Caco-2 (cell line): ENCODE measurements around the gene FMR1. TPM values are rescaled to one million over a fixed set of nuclear protein-coding genes. Genes with fewer than 3 reads are reported as not detected.

Experiments used
- BruUV-seq: library from RNA; stranded (reverse); fragments of 400-500 nt; replicated peaks from 2 replicates; lab custom pipeline; 2021; lab: Mats Ljungman, UMichigan
- CTCF ChIA-PET: fragments of 300-600 bp; sonication (Branson Sonifier 250); formaldehyde crosslinking; loops from one replicate; lab custom pipeline; 2022; ENCODE audit warnings: antibody characterized with exemption; lab: Charles Lee
- POLR2A ChIA-PET: fragments of 300-600 bp; sonication (Branson Sonifier 250); formaldehyde crosslinking; loops from one replicate; lab custom pipeline; 2022; ENCODE audit warnings: antibody characterized with exemption; lab: Charles Lee
- DNase-seq, 2 experiments: peaks; one replicate each; pipeline versions ENCODE4 v3.0.0 to v3.0.0-alpha.2; 2020 to 2022
- H3K27me3 ChIP-seq: replicated peaks from 2 replicates; pipeline ENCODE4 v1.6.0; 2011; ENCODE audit warnings: low read length; ENCODE audit not compliant: control insufficient read depth, insufficient read depth
- H3K36me3 ChIP-seq: 2 replicates; pipeline ENCODE4 v1.5.1; 2011; ENCODE audit warnings: low read length; ENCODE audit not compliant: control insufficient read depth, insufficient read depth
- H3K4me1 ChIP-seq: fragments of 250-450 bp; sonication (Bioruptor Pico); 2 replicates; pipeline ENCODE4 v1.5.1; 2020; ENCODE audit warnings: mild to moderate bottlenecking
- H3K4me3 ChIP-seq: 2 replicates; pipeline ENCODE4 v1.5.1; 2011; ENCODE audit warnings: low read depth, mild to moderate bottlenecking, control low read depth, low read length
- H3K9me3 ChIP-seq: fragments of 250-450 bp; sonication (Bioruptor Pico); 2 replicates; pipeline ENCODE4 v1.5.1; 2020; ENCODE audit warnings: mild to moderate bottlenecking, moderate library complexity
- H3K27ac Mint-ChIP-seq: one replicate; pipeline ENCODE4 v1.8.0; 2022; ENCODE audit warnings: mixed read lengths; ENCODE audit not compliant: unreplicated experiment
- H3K27me3 Mint-ChIP-seq: one replicate; pipeline ENCODE4 v1.8.0; 2022; ENCODE audit warnings: mixed read lengths; ENCODE audit not compliant: insufficient read depth, unreplicated experiment
- H3K36me3 Mint-ChIP-seq: one replicate; pipeline ENCODE4 v1.8.0; 2022; ENCODE audit warnings: mild to moderate bottlenecking, mixed read lengths; ENCODE audit not compliant: insufficient read depth, unreplicated experiment
- H3K4me1 Mint-ChIP-seq: one replicate; pipeline ENCODE4 v1.8.0; 2022; ENCODE audit warnings: low read depth, mixed read lengths; ENCODE audit not compliant: unreplicated experiment
- H3K4me3 Mint-ChIP-seq: one replicate; pipeline ENCODE4 v1.8.0; 2022; ENCODE audit warnings: mild to moderate bottlenecking, moderate library complexity, mixed read lengths; ENCODE audit not compliant: unreplicated experiment
- H3K9me3 Mint-ChIP-seq: one replicate; pipeline ENCODE4 v1.8.0; 2022; ENCODE audit warnings: mixed read lengths; ENCODE audit not compliant: unreplicated experiment
- intact Hi-C: fragments of 100-400 bp; cut with micrococcal nuclease; formaldehyde crosslinking; loops from one replicate; pipeline ENCODE4 v1.10.0; 2022; ENCODE audit not compliant: unreplicated experiment
- total RNA-seq: library from RNA; stranded (reverse); gene quantifications from 2 replicates; pipeline ENCODE4 v1.2.3, GENCODE V29; 2022
- TF ChIP-seq, protein P1 (sequence below), 2 experiments: fragments of 200-600 bp in 1 of 2; IDR thresholded peaks; 1 replicate in 1 of 2; 2 replicates in 1 of 2; pipeline versions ENCODE4 v1.5.1 to v1.8.0; 2011 to 2022; ENCODE audit warnings: antibody characterized with exemption in 1 of 2, control low read depth in 1 of 2, inconsistent platforms in 1 of 2, low read depth in 1 of 2, low read length in 1 of 2, mild to moderate bottlenecking in 1 of 2, moderate library complexity in 1 of 2; ENCODE audit not compliant: insufficient read depth in 1 of 2, severe bottlenecking in 1 of 2, unreplicated experiment in 1 of 2

The FMR1 gene
- total RNA-seq, 1 experiment from 2014 or later, result 53.8 TPM

GRCh38 chrX:147958291-147958690, 46.6 kb downstream of the FMR1 start:
- H3K4me3 ChIP-seq, result no peak overlapping the region
- ChIA-PET CTCF (no interaction called here), POLR2A (no interaction called here)
- H3K4me1 ChIP-seq, result no peaks in the 10 kb centered on the region
- TF ChIP-seq, protein P1, sequence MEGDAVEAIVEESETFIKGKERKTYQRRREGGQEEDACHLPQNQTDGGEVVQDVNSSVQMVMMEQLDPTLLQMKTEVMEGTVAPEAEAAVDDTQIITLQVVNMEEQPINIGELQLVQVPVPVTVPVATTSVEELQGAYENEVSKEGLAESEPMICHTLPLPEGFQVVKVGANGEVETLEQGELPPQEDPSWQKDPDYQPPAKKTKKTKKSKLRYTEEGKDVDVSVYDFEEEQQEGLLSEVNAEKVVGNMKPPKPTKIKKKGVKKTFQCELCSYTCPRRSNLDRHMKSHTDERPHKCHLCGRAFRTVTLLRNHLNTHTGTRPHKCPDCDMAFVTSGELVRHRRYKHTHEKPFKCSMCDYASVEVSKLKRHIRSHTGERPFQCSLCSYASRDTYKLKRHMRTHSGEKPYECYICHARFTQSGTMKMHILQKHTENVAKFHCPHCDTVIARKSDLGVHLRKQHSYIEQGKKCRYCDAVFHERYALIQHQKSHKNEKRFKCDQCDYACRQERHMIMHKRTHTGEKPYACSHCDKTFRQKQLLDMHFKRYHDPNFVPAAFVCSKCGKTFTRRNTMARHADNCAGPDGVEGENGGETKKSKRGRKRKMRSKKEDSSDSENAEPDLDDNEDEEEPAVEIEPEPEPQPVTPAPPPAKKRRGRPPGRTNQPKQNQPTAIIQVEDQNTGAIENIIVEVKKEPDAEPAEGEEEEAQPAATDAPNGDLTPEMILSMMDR (IDR thresholded peaks at IDR 0.05; ENCODE audit: insufficient read depth in 1 of 2, low read depth in 1 of 2, low read length in 1 of 2, severe bottlenecking in 1 of 2, unreplicated experiment in 1 of 2), result no peak
- no TSS peak for BruUV-seq
- H3K27ac Mint-ChIP-seq, result no peak overlapping the region
- no peaks in the 10 kb centered on the region for H3K36me3 ChIP-seq
- no peak for DNase-seq
- H3K27me3 Mint-ChIP-seq, result no peaks in the 10 kb centered on the region
- no peaks in the 10 kb centered on the region for H3K27me3 ChIP-seq
- no peaks in the 10 kb centered on the region for H3K36me3 Mint-ChIP-seq
- H3K4me3 Mint-ChIP-seq, result no peak overlapping the region
- intact Hi-C loops, result no loop called here
- no peaks in the 10 kb centered on the region for H3K9me3 Mint-ChIP-seq
- no peaks in the 10 kb centered on the region for H3K9me3 ChIP-seq
- no peaks in the 10 kb centered on the region for H3K4me1 Mint-ChIP-seq

- H3K4me3 Mint-ChIP-seq, result no peak overlapping the region
- H3K9me3 ChIP-seq, result no peaks in the 10 kb centered on the region
- intact Hi-C loops, result no loop called here
- BruUV-seq, result no TSS peak
- H3K4me1 Mint-ChIP-seq, result no peaks in the 10 kb centered on the region
- H3K36me3 ChIP-seq, result no peaks in the 10 kb centered on the region
- H3K27me3 Mint-ChIP-seq, result no peaks in the 10 kb centered on the region
- ChIA-PET CTCF (no interaction called here), POLR2A (no interaction called here)
- H3K4me3 ChIP-seq, result no peak overlapping the region
- TF ChIP-seq, protein P1 (IDR thresholded peaks at IDR 0.05; ENCODE audit: insufficient read depth in 1 of 2, low read depth in 1 of 2, low read length in 1 of 2, severe bottlenecking in 1 of 2, unreplicated experiment in 1 of 2), result no peak
- no peak for DNase-seq
- no peaks in the 10 kb centered on the region for H3K36me3 Mint-ChIP-seq
- H3K4me1 ChIP-seq, result no peaks in the 10 kb centered on the region
- H3K27me3 ChIP-seq, result no peaks in the 10 kb centered on the region
- no peak overlapping the region for H3K27ac Mint-ChIP-seq
- no peaks in the 10 kb centered on the region for H3K9me3 Mint-ChIP-seq
These were observed 49.0 kb downstream of the FMR1 start for GRCh38 chrX:147960722-147961121.

- DNase-seq, result no peak
- Mint-ChIP-seq H3K27ac (no peak overlapping the region), H3K36me3 (no peaks in the 10 kb centered on the region), H3K27me3 (no peaks in the 10 kb centered on the region), H3K4me1 (no peaks in the 10 kb centered on the region), H3K4me3 (no peak overlapping the region), H3K9me3 (no peaks in the 10 kb centered on the region)
- H3K9me3 ChIP-seq, result no peaks in the 10 kb centered on the region
- H3K27me3 ChIP-seq, result no peaks in the 10 kb centered on the region
- intact Hi-C loops, result no loop called here
- BruUV-seq, result no TSS peak
- ChIA-PET CTCF (no interaction called here), POLR2A (no interaction called here)
- TF ChIP-seq, protein P1 (IDR thresholded peaks at IDR 0.05; ENCODE audit: insufficient read depth in 1 of 2, low read depth in 1 of 2, low read length in 1 of 2, severe bottlenecking in 1 of 2, unreplicated experiment in 1 of 2), result no peak
- H3K4me3 ChIP-seq, result no peak overlapping the region
- H3K36me3 ChIP-seq, result no peaks in the 10 kb centered on the region
- no peaks in the 10 kb centered on the region for H3K4me1 ChIP-seq
These were observed 50.8 kb downstream of the FMR1 start for GRCh38 chrX:147962476-147962875.
